Measurements from ENCODE around the gene LMX1A.
A peak's percentile ranks its signal among the peaks of the same experiment; 100 is the strongest.

Gene LMX1A

GRCh38 chr1:165259236-165259635, 97.3 kb downstream of the LMX1A start:
- DNase-seq = no peak

GRCh38 chr1:165257969-165258459, 98.5 kb downstream of the LMX1A start:
- peak; percentile 33 for DNase-seq

- no peak for DNase-seq
Observed at GRCh38 chr1:165254896-165255625, 101.5 kb downstream of the LMX1A start.

GRCh38 chr1:165254376-165254775, 102.1 kb downstream of the LMX1A start:
- DNase-seq = no peak

- DNase-seq = no peak
Observed at GRCh38 chr1:165253818-165254254, 102.7 kb downstream of the LMX1A start.

- DNase-seq = no peak
Observed at GRCh38 chr1:165248969-165249571, 107.4 kb downstream of the LMX1A start.

GRCh38 chr1:165241952-165242351, 114.6 kb downstream of the LMX1A start:
- DNase-seq = no peak

GRCh38 chr1:165241321-165241720, 115.2 kb downstream of the LMX1A start:
- no peak for DNase-seq

GRCh38 chr1:165240492-165240891, 116.0 kb downstream of the LMX1A start:
- no peak for DNase-seq

- DNase-seq = no peak
Observed at GRCh38 chr1:165239873-165240272, 116.6 kb downstream of the LMX1A start.

- DNase-seq = no peak
Observed at GRCh38 chr1:165235777-165236291, 120.7 kb downstream of the LMX1A start.

GRCh38 chr1:165235155-165235776, 121.2 kb downstream of the LMX1A start:
- DNase-seq = no peak

- DNase-seq = no peak
Observed at GRCh38 chr1:165234149-165234548, 122.4 kb downstream of the LMX1A start.

- DNase-seq = peak; percentile 22
Observed at GRCh38 chr1:165228676-165229075, 127.8 kb downstream of the LMX1A start.

GRCh38 chr1:165228111-165228655, 128.3 kb downstream of the LMX1A start:
- no peak for DNase-seq

GRCh38 chr1:165226326-165226725, 130.2 kb downstream of the LMX1A start:
- DNase-seq = no peak

- no peak for DNase-seq
Observed at GRCh38 chr1:165225650-165226049, 130.9 kb downstream of the LMX1A start.

- DNase-seq = no peak
Observed at GRCh38 chr1:165225062-165225461, 131.5 kb downstream of the LMX1A start.

- DNase-seq = no peak
Observed at GRCh38 chr1:165224504-165224903, 132.0 kb downstream of the LMX1A start.

GRCh38 chr1:165222580-165222979, 133.9 kb downstream of the LMX1A start:
- DNase-seq = no peak

- no peak for DNase-seq
Observed at GRCh38 chr1:165218731-165219130, 137.8 kb downstream of the LMX1A start.

- DNase-seq = no peak
Observed at GRCh38 chr1:165217958-165218357, 138.6 kb downstream of the LMX1A start.

GRCh38 chr1:165216254-165216653, 140.3 kb downstream of the LMX1A start:
- no peak for DNase-seq
